ENCODE data around the gene PIM1. TPM values are rescaled to one million over a fixed set of nuclear protein-coding genes. Genes with fewer than 3 reads are reported as not detected.

The PIM1 gene
- total RNA-seq, 1 donor from 2014 or later = 41.5 TPM

- Mint-ChIP-seq H3K9me3 (no peaks in the 10 kb centered on the region), H3K4me1 (ENCODE audit: unreplicated experiment) (peaks cover 10% of the 10 kb centered on the region), H3K27me3 (no peaks in the 10 kb centered on the region), H3K36me3 (peaks cover 24% of the 10 kb centered on the region), H3K4me3 (peak overlapping the region; percentile 42), H3K27ac (no peak overlapping the region)
- TF ChIP-seq CTCF (conservative IDR thresholded peaks at IDR 0.05) = no peak
- no peak for DNase-seq (ENCODE audit: extremely low spot score, unreplicated experiment)
These were observed 4.8 kb downstream of the PIM1 start for GRCh38 chr6:37174515-37175331.

GRCh38 chr6:37175332-37176267, 5.6 kb downstream of the PIM1 start:
- H3K4me3 Mint-ChIP-seq = peak overlapping the region; percentile 12
- H3K27me3 Mint-ChIP-seq = no peaks in the 10 kb centered on the region
- H3K27ac Mint-ChIP-seq = no peak overlapping the region
- H3K9me3 Mint-ChIP-seq = no peaks in the 10 kb centered on the region
- H3K4me1 Mint-ChIP-seq (ENCODE audit: unreplicated experiment) = peaks cover 10% of the 10 kb centered on the region
- TF ChIP-seq CTCF (conservative IDR thresholded peaks at IDR 0.05) = no peak
- peaks cover 24% of the 10 kb centered on the region for H3K36me3 Mint-ChIP-seq
- DNase-seq (ENCODE audit: extremely low spot score, unreplicated experiment) = no peak

GRCh38 chr6:37176268-37177076, 6.5 kb downstream of the PIM1 start:
- no peak for TF ChIP-seq CTCF (conservative IDR thresholded peaks at IDR 0.05)
- Mint-ChIP-seq H3K27me3 (no peaks in the 10 kb centered on the region), H3K36me3 (peaks cover 24% of the 10 kb centered on the region), H3K27ac (no peak overlapping the region), H3K4me3 (no peak overlapping the region), H3K4me1 (ENCODE audit: unreplicated experiment) (peaks cover 10% of the 10 kb centered on the region), H3K9me3 (no peaks in the 10 kb centered on the region)
- DNase-seq (ENCODE audit: extremely low spot score, unreplicated experiment) = no peak

GRCh38 chr6:37177077-37177934, 7.4 kb downstream of the PIM1 start:
- TF ChIP-seq CTCF (conservative IDR thresholded peaks at IDR 0.05) = no peak
- Mint-ChIP-seq H3K4me3 (no peak overlapping the region), H3K36me3 (peaks cover 23% of the 10 kb centered on the region), H3K4me1 (ENCODE audit: unreplicated experiment) (peaks cover 10% of the 10 kb centered on the region), H3K27me3 (no peaks in the 10 kb centered on the region), H3K9me3 (no peaks in the 10 kb centered on the region), H3K27ac (no peak overlapping the region)
- DNase-seq (ENCODE audit: extremely low spot score, unreplicated experiment) = no peak

Data from type B pancreatic cell (in vitro differentiated cells).